Measurements from ENCODE around the gene HDAC4. TPM values are rescaled to one million over a fixed set of nuclear protein-coding genes. Genes with fewer than 3 reads are reported as not detected.
A peak's percentile ranks its signal among the peaks of the same experiment; 100 is the strongest.

HDAC4 gene
- total and polyA plus RNA-seq, 2 donors from 2014 or later: 2.2 to 56.8 TPM

DNA sequence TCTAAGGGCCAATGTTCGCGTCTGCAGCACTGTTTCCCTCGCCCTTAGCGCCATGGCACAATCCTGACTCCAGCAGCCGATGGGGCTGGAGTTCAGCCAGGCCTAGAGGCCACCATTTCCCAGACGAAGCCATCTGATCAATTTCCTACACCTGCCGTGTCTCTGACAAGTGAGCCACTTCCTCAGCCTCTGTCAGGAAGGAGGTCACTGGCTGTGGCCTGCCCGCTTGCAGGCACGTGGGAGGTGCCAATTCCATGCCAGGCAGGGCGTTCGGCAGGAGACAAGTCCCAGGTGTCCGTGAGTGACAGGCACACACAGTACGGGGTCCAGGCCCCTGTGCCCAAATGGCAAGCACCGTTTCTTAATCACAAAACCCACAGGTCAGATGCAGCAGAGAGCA lies 318.4 kb downstream of the HDAC4 start:
- intact Hi-C loops (cut with DNase I): no loop called here
- DNase-seq (no peak), FAIRE-seq (no peak)
- Histone ChIP-seq H3K27me3 (ENCODE audit: control insufficient read depth, insufficient read depth, low read length) (no peaks in the 10 kb centered on the region), H3K4me1 (ENCODE audit: control insufficient read depth in 2 of 3, insufficient read depth in 2 of 3, low read depth in 1 of 3, low read length in 3 of 3) (no peaks in the 10 kb centered on the region), H3K9ac (ENCODE audit: low read length in 3 of 3) (no peak overlapping the region), H3K4me3 (ENCODE audit: low read length in 3 of 3) (no peak overlapping the region), H3K9me3 (ENCODE audit: control insufficient read depth in 2 of 3, insufficient read depth in 1 of 3, low read length in 3 of 3) (no peaks in the 10 kb centered on the region), H3K36me3 (ENCODE audit: control insufficient read depth in 2 of 3, insufficient read depth in 3 of 3, low read length in 3 of 3) (peaks cover 3 to 11% (median 10%) of the 10 kb centered on the region in 3 donors), H3K27ac (ENCODE audit: low read depth in 2 of 2, low read length in 2 of 2) (no peak overlapping the region)
- no peak for TF ChIP-seq CTCF (IDR thresholded peaks at IDR 0.05; ENCODE audit: borderline replicate concordance, extremely low read depth, insufficient read depth)

DNA sequence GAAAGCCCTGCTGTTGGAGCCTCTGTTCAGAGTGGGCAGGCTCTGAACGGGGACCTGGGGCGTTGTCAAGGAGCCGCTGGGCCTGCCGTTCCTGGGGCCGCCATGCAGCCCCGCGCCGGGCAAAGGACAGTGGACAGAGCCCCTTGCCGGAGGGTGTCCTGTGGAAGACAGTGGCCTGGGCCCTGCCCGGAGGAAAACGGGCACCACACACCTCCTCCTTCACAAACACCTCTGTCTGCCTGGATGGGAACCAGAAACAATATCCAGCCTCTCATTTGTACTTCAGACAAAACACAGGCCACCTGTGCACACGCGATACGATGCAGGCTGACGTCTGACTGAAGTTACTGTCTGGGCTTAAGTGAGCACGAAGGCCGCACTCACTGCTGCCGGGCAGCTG lies 319.2 kb downstream of the HDAC4 start:
- TF ChIP-seq CTCF (IDR thresholded peaks at IDR 0.05; ENCODE audit: borderline replicate concordance, extremely low read depth, insufficient read depth): no peak
- H3K4me3 ChIP-seq (ENCODE audit: low read length in 3 of 3): no peak overlapping the region
- FAIRE-seq: no peak
- no peaks in the 10 kb centered on the region for H3K27me3 ChIP-seq (ENCODE audit: control insufficient read depth, insufficient read depth, low read length)
- no peaks in the 10 kb centered on the region for H3K9me3 ChIP-seq (ENCODE audit: control insufficient read depth in 2 of 3, insufficient read depth in 1 of 3, low read length in 3 of 3)
- intact Hi-C loops (cut with DNase I): no loop called here
- H3K27ac ChIP-seq (ENCODE audit: low read depth in 2 of 2, low read length in 2 of 2): no peak overlapping the region
- DNase-seq: peak in 2 of 5 donors; percentile 26
- peaks cover 3 to 11% (median 10%) of the 10 kb centered on the region in 3 donors for H3K36me3 ChIP-seq (ENCODE audit: control insufficient read depth in 2 of 3, insufficient read depth in 3 of 3, low read length in 3 of 3)
- H3K9ac ChIP-seq (ENCODE audit: low read length in 3 of 3): no peak overlapping the region
- no peaks in the 10 kb centered on the region for H3K4me1 ChIP-seq (ENCODE audit: control insufficient read depth in 2 of 3, insufficient read depth in 2 of 3, low read depth in 1 of 3, low read length in 3 of 3)

DNA sequence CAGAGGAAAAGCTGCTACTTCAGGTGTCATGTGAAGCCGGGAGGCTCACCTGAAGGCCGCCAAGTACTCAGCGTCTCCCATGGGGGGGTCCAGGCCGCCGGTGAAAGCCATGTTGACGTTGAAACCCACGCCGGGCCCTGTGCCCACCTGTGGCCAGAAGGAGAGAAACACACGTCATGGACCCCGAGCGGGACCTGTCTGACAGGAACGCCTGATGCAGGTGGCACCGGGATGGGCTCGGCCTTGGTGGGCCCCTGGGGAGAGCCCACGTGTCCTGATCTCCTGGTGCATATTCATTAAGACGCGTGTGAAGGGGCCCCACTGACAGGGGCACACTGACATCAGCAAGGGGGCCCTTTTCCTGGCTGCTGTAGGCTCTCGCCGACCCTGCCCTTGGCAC lies 319.8 kb downstream of the HDAC4 start:
- no peaks in the 10 kb centered on the region for H3K4me1 ChIP-seq (ENCODE audit: control insufficient read depth in 2 of 3, insufficient read depth in 2 of 3, low read depth in 1 of 3, low read length in 3 of 3)
- H3K9ac ChIP-seq (ENCODE audit: low read length in 3 of 3): no peak overlapping the region
- no peaks in the 10 kb centered on the region for H3K27me3 ChIP-seq (ENCODE audit: control insufficient read depth, insufficient read depth, low read length)
- DNase-seq: peak in 1 of 5 donors; percentile 63
- FAIRE-seq: no peak
- TF ChIP-seq CTCF (IDR thresholded peaks at IDR 0.05; ENCODE audit: borderline replicate concordance, extremely low read depth, insufficient read depth): no peak
- no peak overlapping the region for H3K4me3 ChIP-seq (ENCODE audit: low read length in 3 of 3)
- peaks cover 3 to 11% (median 10%) of the 10 kb centered on the region in 3 donors for H3K36me3 ChIP-seq (ENCODE audit: control insufficient read depth in 2 of 3, insufficient read depth in 3 of 3, low read length in 3 of 3)
- H3K27ac ChIP-seq (ENCODE audit: low read depth in 2 of 2, low read length in 2 of 2): no peak overlapping the region
- no peaks in the 10 kb centered on the region for H3K9me3 ChIP-seq (ENCODE audit: control insufficient read depth in 2 of 3, insufficient read depth in 1 of 3, low read length in 3 of 3)
- intact Hi-C loops (cut with DNase I): no loop called here

- no peak for TF ChIP-seq CTCF (IDR thresholded peaks at IDR 0.05; ENCODE audit: borderline replicate concordance, extremely low read depth, insufficient read depth)
- H3K36me3 ChIP-seq (ENCODE audit: control insufficient read depth in 2 of 3, insufficient read depth in 3 of 3, low read length in 3 of 3): peaks cover 3 to 11% (median 10%) of the 10 kb centered on the region in 3 donors
- H3K27me3 ChIP-seq (ENCODE audit: control insufficient read depth, insufficient read depth, low read length): no peaks in the 10 kb centered on the region
- no peaks in the 10 kb centered on the region for H3K4me1 ChIP-seq (ENCODE audit: control insufficient read depth in 2 of 3, insufficient read depth in 2 of 3, low read depth in 1 of 3, low read length in 3 of 3)
- no peak for DNase-seq
- no peak overlapping the region for H3K4me3 ChIP-seq (ENCODE audit: low read length in 3 of 3)
- intact Hi-C loops (cut with DNase I): no loop called here
- no peaks in the 10 kb centered on the region for H3K9me3 ChIP-seq (ENCODE audit: control insufficient read depth in 2 of 3, insufficient read depth in 1 of 3, low read length in 3 of 3)
- FAIRE-seq: no peak
- no peak overlapping the region for H3K27ac ChIP-seq (ENCODE audit: low read depth in 2 of 2, low read length in 2 of 2)
- no peak overlapping the region for H3K9ac ChIP-seq (ENCODE audit: low read length in 3 of 3)
These were observed 321.0 kb downstream of the HDAC4 start for GRCh38 chr2:239079671-239080294.
